HFF-Myc (cell line): ENCODE data around the gene INPP5A.

ENCODE experiments used
- DNase-seq: peaks from one replicate; pipeline ENCODE4 v3.0.0-alpha.2; 2011; ENCODE audit warnings: low read depth; ENCODE audit errors: extremely low read depth
- H3K4me3 ChIP-seq: replicated peaks from 2 replicates; pipeline ENCODE4 v1.5.1; 2011; ENCODE audit warnings: low read depth, mild to moderate bottlenecking, control low read depth, low read length
- TF ChIP-seq, protein P1 (sequence below): IDR thresholded peaks from 2 replicates; pipeline ENCODE4 v1.5.1; 2012; ENCODE audit warnings: mild to moderate bottlenecking, low read depth, low read length, control low read depth; ENCODE audit errors: missing control alignments

The INPP5A gene

DNA sequence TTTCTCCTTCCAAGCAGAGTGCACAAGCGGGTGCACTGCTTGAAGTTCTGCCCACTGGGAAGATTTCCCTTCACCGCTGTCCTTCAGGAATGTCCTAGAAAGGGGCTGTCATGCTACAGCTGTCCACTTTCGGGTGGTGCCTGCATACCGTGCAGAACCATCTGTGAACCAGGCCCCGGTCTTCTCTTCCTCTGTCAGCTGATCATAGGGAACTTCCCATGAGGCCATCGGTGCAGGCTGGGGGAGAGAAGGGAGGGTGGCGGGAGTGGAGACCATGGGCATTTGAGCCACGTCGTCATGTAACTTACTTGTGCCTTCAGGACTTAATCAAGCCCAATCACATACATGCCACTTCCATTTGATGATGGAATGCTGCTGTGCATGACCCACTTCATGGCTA lies 136.7 kb downstream of the INPP5A start:
- DNase-seq, result no peak
- no peak overlapping the region for H3K4me3 ChIP-seq
- TF ChIP-seq, protein P1, sequence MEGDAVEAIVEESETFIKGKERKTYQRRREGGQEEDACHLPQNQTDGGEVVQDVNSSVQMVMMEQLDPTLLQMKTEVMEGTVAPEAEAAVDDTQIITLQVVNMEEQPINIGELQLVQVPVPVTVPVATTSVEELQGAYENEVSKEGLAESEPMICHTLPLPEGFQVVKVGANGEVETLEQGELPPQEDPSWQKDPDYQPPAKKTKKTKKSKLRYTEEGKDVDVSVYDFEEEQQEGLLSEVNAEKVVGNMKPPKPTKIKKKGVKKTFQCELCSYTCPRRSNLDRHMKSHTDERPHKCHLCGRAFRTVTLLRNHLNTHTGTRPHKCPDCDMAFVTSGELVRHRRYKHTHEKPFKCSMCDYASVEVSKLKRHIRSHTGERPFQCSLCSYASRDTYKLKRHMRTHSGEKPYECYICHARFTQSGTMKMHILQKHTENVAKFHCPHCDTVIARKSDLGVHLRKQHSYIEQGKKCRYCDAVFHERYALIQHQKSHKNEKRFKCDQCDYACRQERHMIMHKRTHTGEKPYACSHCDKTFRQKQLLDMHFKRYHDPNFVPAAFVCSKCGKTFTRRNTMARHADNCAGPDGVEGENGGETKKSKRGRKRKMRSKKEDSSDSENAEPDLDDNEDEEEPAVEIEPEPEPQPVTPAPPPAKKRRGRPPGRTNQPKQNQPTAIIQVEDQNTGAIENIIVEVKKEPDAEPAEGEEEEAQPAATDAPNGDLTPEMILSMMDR, result no peak

DNA sequence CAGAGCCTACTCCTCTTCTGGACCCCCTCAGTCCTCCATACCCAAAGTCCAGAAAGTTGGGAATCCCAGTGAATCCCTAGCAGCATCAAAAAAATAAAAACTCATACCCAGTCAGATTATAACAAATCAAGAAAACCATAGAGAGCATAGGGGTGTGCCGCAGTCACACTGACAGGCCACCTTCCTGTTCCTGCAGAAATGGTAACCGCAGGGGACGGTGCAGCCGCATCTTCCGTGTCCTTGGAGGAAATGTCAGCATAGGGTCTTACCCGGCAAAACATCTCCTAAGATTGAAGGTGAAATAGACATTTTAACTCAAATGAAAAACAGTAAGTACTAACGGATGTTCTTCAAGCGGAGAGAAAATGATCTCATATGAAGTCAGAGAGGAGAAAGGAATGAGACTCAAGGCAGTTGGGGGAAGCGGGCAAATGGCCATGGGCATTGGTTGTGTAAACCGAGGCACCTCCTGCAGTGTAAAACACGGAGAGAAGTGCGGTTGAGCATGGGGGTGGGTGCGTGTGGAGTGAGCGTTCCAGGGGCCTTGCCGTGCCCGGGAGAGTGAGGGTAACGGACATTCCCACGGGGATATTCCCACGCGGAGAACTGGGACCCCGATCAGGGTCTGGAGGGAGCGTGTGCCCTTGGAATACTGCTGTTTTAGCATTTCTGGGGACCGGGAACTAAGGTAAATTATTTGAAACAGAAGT lies 137.6 kb downstream of the INPP5A start:
- DNase-seq, result no peak
- TF ChIP-seq, protein P1, result no peak
- no peak overlapping the region for H3K4me3 ChIP-seq

DNA sequence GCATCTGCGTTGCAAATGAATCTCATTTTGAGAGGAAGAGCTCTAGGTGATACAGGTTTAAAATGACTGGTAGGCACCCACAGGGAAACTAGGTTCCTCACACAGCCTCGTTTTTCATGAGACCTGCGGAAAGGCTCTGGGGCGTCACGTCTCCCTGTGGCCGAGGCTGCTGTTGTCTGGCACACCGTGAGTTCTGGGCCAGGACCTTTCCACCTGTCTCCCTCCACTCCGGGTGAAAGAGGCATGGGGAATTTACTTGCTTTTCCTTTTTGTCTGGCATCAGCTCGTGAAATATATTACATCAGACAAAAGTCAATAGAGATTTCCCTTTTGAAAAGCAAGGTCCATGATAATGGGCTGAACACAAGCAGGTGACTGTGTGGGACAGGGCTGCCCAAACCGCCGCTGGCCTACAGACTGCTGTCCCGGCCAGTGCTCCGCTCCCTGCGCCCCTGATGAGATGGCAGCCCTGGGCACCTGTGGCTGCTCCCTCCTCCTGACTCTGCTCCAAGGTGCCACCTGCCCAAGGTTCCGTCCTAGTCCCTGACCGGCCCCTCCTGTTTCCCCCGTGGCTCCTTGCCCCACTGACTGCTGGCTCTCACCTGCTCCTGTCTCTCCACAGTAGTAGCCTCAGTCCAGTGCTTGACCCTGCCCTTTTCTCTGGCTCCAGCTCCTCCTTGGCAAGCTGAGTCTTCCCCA lies 138.8 kb downstream of the INPP5A start:
- DNase-seq, result no peak
- H3K4me3 ChIP-seq, result no peak overlapping the region
- TF ChIP-seq, protein P1, result no peak

DNA sequence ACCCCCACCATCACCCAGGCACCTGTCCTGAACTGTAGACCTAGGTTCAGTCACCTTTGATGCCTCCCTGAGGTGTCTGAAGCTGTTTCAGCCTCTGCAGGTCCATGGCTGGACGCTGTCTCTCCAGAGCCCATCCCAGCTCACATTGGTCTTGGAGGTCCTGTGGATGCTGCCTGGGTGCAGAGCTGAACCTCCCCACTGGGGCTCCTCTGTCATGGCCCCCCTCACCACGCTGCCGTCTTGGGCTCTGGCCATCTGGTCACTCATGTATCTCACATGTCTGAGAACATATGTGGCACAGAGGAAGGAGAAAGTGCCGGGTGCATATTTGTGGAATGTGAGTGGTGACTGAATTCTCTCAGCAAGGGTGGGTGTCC lies 139.5 kb downstream of the INPP5A start:
- TF ChIP-seq, protein P1, result no peak
- H3K4me3 ChIP-seq, result no peak overlapping the region
- no peak for DNase-seq

DNA sequence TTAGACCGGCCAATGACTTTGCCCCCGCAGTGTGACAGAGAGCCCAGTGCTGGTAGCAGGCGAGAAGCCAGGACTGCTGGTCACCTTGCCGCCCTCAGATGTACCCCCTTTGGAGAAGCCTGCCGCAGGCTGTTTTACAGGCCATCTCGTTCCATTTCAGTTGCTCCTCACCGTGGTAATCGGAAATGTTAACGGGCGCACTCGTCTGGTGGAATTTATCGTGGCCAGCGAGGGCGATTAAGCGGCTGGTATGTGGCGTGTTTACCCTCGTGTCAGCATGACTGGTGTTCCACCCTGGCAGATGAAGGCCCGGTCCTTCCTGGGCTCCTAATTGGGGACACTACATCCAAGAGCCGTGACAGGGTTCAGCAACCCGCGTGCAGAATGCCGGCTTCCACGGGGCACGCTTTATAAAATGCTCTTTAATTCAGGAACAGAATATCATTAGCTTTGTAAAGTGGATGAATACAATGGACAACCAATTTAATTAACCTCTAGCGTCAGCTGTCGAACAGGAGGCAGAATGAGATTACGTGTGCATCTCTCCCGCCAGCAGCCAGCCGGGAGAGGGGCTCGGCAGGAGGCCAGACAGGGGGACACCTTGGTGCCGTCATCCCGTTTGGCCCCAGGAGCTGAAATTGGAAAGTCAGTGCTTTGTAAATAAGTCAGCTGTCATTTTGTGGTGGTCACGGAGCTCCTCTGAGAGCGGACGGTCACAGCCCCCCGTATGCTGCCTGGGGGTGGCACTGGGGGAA lies 140.1 kb downstream of the INPP5A start:
- DNase-seq, result no peak
- H3K4me3 ChIP-seq, result no peak overlapping the region
- TF ChIP-seq, protein P1, result no peak

DNA sequence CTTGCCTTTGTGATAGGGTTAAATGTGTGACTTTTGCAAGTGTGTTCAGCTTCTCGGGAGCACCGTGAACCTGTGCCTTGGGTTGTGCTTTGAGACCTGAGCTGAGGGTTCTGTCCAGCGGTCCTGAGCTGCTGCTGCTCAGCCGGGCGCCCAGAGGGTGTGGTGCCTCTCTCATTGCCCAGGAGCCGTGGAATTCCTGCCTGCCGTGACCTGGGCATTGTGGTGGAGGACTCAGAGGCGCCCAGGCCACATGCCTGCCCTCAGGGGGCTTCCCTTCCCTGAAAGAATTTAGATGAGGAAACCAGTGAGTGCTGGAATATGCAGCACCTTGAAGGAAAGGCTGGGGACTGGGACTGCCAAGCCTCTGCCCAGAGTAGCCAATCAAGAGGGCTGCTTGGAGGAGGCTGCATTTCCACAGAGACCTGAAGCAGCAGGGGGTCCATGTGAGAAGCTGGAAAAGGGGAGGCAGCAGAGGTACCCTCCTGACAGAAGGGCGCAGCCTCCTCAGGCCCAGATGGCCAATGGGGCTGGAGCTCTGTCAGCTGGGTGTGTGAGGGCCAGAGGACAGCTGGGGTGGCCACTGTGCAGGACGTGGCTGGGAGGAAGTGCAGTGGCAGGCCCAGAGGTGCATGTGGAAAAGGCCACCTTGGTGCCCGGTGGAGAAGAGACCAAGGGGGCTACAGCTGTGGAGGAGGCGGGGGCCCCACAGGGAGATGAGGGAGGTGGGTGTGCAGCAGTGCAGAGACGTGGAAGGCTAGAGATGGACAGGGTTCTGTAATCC lies 141.0 kb downstream of the INPP5A start:
- no peak overlapping the region for H3K4me3 ChIP-seq
- no peak for DNase-seq
- TF ChIP-seq, protein P1, result no peak
